DND-41 (cell line): Measurements from ENCODE around the gene RABGAP1L.
"Not testable (repeated sequence)": the region's sequence is repeated elsewhere in the genome, so short reads cannot be mapped to it uniquely, and the experiment has no call there.

Source experiments
- ATAC-seq: fragments of 200-7000 bp; cut with Tn5 transposase; 3 replicates; pipeline ENCODE4 v1.9.1; 2021; ENCODE audit warnings: low read depth; ENCODE audit not compliant: insufficient read depth
- DNase-seq: peaks from one replicate; pipeline ENCODE4 v3.0.0-alpha.2; 2020
- H2AFZ ChIP-seq: 2 replicates; pipeline ENCODE4 v1.6.0; 2012; ENCODE audit warnings: low read depth, low read length
- H3K27ac ChIP-seq: 2 replicates; pipeline ENCODE4 v1.5.1; 2012; ENCODE audit warnings: low read length, inconsistent platforms
- H3K27me3 ChIP-seq: fragments of 200-600 bp; sonication (generic); 2 replicates; pipeline ENCODE4 v1.6.0; 2012; ENCODE audit warnings: low read length, mild to moderate bottlenecking, inconsistent platforms; ENCODE audit not compliant: insufficient read depth, poor library complexity
- H3K36me3 ChIP-seq: 2 replicates; pipeline ENCODE4 v1.5.1; 2012; ENCODE audit warnings: low read length, inconsistent platforms; ENCODE audit not compliant: insufficient read depth
- H3K4me1 ChIP-seq: 2 replicates; pipeline ENCODE4 v1.5.1; 2012; ENCODE audit warnings: mild to moderate bottlenecking, low read length; ENCODE audit not compliant: insufficient read depth
- H3K4me2 ChIP-seq: 2 replicates; pipeline ENCODE4 v1.6.0; 2012; ENCODE audit warnings: mild to moderate bottlenecking, moderate library complexity, low read length, inconsistent platforms; ENCODE audit not compliant: insufficient read depth
- H3K4me3 ChIP-seq, 2 experiments: fragments of 200-600 bp in 1 of 2; shearing (Covaris generic) in 1 of 2; 2 replicates each; pipeline ENCODE4 v1.5.1; 2012 to 2016; ENCODE audit warnings: inconsistent platforms in 2 of 2, low read length in 2 of 2, mild to moderate bottlenecking in 2 of 2, low read depth in 1 of 2, moderate library complexity in 1 of 2
- H3K79me2 ChIP-seq: 2 replicates; pipeline ENCODE4 v1.6.0; 2012; ENCODE audit warnings: low read length, inconsistent platforms; ENCODE audit not compliant: insufficient read depth
- H3K9ac ChIP-seq: 2 replicates; pipeline ENCODE4 v1.6.0; 2012; ENCODE audit warnings: low read depth, mild to moderate bottlenecking, inconsistent platforms, low read length, moderate library complexity
- H3K9me3 ChIP-seq: 2 replicates; pipeline ENCODE4 v1.5.1; 2012; ENCODE audit warnings: low read length, moderate library complexity, mild to moderate bottlenecking, inconsistent platforms; ENCODE audit not compliant: insufficient read depth, severe bottlenecking
- H4K20me1 ChIP-seq: 2 replicates; pipeline ENCODE4 v1.6.0; 2012; ENCODE audit warnings: low read length; ENCODE audit not compliant: insufficient read depth
- CTCF ChIP-seq: IDR thresholded peaks from 2 replicates; pipeline ENCODE4 v1.5.1; 2012; ENCODE audit warnings: borderline replicate concordance, low read length, moderate library complexity, mild to moderate bottlenecking; ENCODE audit not compliant: poor library complexity, severe bottlenecking; ENCODE audit errors: extremely low read depth
- EZH2 ChIP-seq: IDR thresholded peaks from 3 replicates; pipeline ENCODE4 v1.6.1; 2012; ENCODE audit warnings: borderline replicate concordance, low read depth, mild to moderate bottlenecking, moderate library complexity, low read length, inconsistent platforms; ENCODE audit not compliant: severe bottlenecking

RABGAP1L gene

GRCh38 chr1:174703309-174703708 lies 544.0 kb downstream of the RABGAP1L start:
- Histone ChIP-seq H3K9me3 (no peaks in the 10 kb centered on the region), H2AFZ (no peak overlapping the region), H3K27ac (no peak overlapping the region), H3K36me3 (no peaks in the 10 kb centered on the region), H3K4me2 (no peak overlapping the region), H3K27me3 (no peaks in the 10 kb centered on the region), H3K79me2 (no peaks in the 10 kb centered on the region), H3K4me1 (no peaks in the 10 kb centered on the region), H4K20me1 (no peaks in the 10 kb centered on the region), H3K4me3 (no peak overlapping the region), H3K9ac (no peak overlapping the region)
- no peak for ATAC-seq
- DNase-seq = no peak
- TF ChIP-seq EZH2 (no peak), CTCF (no peak)

- no peak overlapping the region for H3K4me3 ChIP-seq
- no peak overlapping the region for H2AFZ ChIP-seq
- no peak for ATAC-seq
- no peak overlapping the region for H3K9ac ChIP-seq
- no peaks in the 10 kb centered on the region for H3K9me3 ChIP-seq
- no peaks in the 10 kb centered on the region for H3K36me3 ChIP-seq
- no peaks in the 10 kb centered on the region for H3K4me1 ChIP-seq
- no peaks in the 10 kb centered on the region for H3K27me3 ChIP-seq
- H4K20me1 ChIP-seq = no peaks in the 10 kb centered on the region
- H3K27ac ChIP-seq = no peak overlapping the region
- H3K79me2 ChIP-seq = no peaks in the 10 kb centered on the region
- no peak overlapping the region for H3K4me2 ChIP-seq
- TF ChIP-seq EZH2 (no peak), CTCF (no peak)
- DNase-seq = no peak
Measured at GRCh38 chr1:174704300-174704699, 545.0 kb downstream of the RABGAP1L start.

GRCh38 chr1:174710868-174711845 lies 551.8 kb downstream of the RABGAP1L start:
- DNase-seq (no peak), ATAC-seq (no peak)
- no peak for TF ChIP-seq EZH2
- TF ChIP-seq CTCF = no peak
- no peaks in the 10 kb centered on the region for H4K20me1 ChIP-seq
- H3K27ac ChIP-seq = no peak overlapping the region
- no peak overlapping the region for H2AFZ ChIP-seq
- H3K4me3 ChIP-seq = no peak overlapping the region
- no peaks in the 10 kb centered on the region for H3K79me2 ChIP-seq
- H3K4me1 ChIP-seq = no peaks in the 10 kb centered on the region
- peaks cover 2% of the 10 kb centered on the region for H3K9me3 ChIP-seq
- no peak overlapping the region for H3K4me2 ChIP-seq
- no peaks in the 10 kb centered on the region for H3K27me3 ChIP-seq
- H3K9ac ChIP-seq = no peak overlapping the region
- H3K36me3 ChIP-seq = no peaks in the 10 kb centered on the region

GRCh38 chr1:174711848-174712247 lies 552.5 kb downstream of the RABGAP1L start:
- not testable (repeated sequence) for H3K79me2 ChIP-seq, ATAC-seq

More at GRCh38 chr1:174711848-174712247, 552.5 kb downstream of the RABGAP1L start:
- H3K4me1 ChIP-seq, H3K4me2 ChIP-seq, H3K27ac ChIP-seq, H4K20me1 ChIP-seq, H2AFZ ChIP-seq, DNase-seq, H3K4me3 ChIP-seq, H3K27me3 ChIP-seq, H3K9me3 ChIP-seq, H3K36me3 ChIP-seq, H3K9ac ChIP-seq: not testable (repeated sequence)
